GM12892 (cell line): Measurements from ENCODE around the gene COL4A6.

ENCODE experiments used
- POLR2A ChIP-seq: IDR thresholded peaks from 2 replicates; pipeline ENCODE4 v1.6.1; 2011; ENCODE audit warnings: low read depth, low read length, control low read depth
- TAF1 ChIP-seq: IDR thresholded peaks from 2 replicates; pipeline ENCODE4 v1.6.1; 2011; ENCODE audit warnings: low read depth, mild to moderate bottlenecking, control low read depth, low read length, borderline replicate concordance

GRCh38 chrX:108299101-108299591, 139.1 kb downstream of the COL4A6 start:
- no peak for TF ChIP-seq POLR2A
- no peak for TF ChIP-seq TAF1
